Measurements from ENCODE around the gene PNPLA7.

DNA sequence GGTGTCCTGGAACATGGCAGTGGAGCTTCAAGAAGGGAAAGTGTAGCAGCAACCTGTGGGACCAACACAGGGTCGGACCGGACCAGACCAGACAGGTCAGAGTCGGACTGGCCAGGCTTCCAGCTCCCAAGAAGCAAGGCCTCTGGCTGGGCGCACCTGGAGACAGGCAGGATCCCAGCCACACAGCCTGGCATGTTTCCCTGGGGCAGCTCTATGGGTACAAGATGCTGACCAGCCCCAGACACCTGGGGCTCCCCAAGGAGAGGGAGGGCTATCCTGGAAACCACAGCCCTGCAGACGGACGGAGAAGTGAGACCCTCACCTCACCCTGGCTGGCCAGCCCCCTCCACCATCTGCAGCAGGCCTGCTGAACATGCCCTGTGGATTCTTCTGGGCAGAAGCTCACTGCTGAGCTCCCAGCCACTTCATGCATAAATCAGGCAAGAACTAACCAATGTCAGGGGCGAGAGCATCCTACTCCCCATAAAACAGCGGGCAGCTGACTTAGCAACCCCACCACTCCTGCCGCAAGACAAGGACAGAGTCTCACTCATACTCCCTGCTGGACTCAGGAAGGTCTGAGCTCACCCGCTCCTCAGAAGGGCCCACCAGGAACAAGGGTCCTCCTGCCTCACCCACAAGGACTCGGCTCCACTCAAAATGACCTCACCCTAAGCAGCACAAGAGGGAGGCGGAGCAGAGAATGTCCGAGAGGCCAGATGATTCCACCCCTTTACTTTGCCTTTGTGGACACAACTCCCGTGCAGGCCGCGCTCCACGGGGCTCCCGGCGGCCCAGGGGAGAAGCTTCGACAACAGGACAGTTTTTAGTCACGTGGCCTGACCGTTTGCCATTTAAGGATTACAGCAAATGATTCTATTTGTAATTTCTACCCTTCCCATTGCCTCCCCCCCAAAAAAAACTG, 31.4 kb upstream of the PNPLA7 start:
- TF ChIP-seq, protein P1, sequence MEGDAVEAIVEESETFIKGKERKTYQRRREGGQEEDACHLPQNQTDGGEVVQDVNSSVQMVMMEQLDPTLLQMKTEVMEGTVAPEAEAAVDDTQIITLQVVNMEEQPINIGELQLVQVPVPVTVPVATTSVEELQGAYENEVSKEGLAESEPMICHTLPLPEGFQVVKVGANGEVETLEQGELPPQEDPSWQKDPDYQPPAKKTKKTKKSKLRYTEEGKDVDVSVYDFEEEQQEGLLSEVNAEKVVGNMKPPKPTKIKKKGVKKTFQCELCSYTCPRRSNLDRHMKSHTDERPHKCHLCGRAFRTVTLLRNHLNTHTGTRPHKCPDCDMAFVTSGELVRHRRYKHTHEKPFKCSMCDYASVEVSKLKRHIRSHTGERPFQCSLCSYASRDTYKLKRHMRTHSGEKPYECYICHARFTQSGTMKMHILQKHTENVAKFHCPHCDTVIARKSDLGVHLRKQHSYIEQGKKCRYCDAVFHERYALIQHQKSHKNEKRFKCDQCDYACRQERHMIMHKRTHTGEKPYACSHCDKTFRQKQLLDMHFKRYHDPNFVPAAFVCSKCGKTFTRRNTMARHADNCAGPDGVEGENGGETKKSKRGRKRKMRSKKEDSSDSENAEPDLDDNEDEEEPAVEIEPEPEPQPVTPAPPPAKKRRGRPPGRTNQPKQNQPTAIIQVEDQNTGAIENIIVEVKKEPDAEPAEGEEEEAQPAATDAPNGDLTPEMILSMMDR (IDR thresholded peaks at IDR 0.05): no peak
- TF ChIP-seq EZH2 (IDR thresholded peaks at IDR 0.05; ENCODE audit: borderline replicate concordance, insufficient read depth, low read depth, low read length, poor library complexity, severe bottlenecking): no peak

Measured in B cell (primary cell).